Ovary (tissue), 9 donors: ENCODE results near the gene ARVCF. TPM values are rescaled to one million over a fixed set of nuclear protein-coding genes. Genes with fewer than 3 reads are reported as not detected.

Experiments used
- DNase-seq, 5 donors: peaks; one replicate each; pipeline ENCODE4 v3.0.0-alpha.2; 2019 to 2020
- H3K27ac ChIP-seq, 2 donors: fragments of 200-600 bp; one replicate each; pipeline versions ENCODE4 v1.5.1 to v1.8.0; 2019 to 2022
- H3K27me3 ChIP-seq: fragments of 200-600 bp; one replicate; pipeline ENCODE4 v1.8.0; 2022
- H3K36me3 ChIP-seq: fragments of 200-600 bp; sonication (generic); one replicate; pipeline ENCODE4 v1.5.1; 2019
- H3K4me1 ChIP-seq: one replicate; pipeline ENCODE4 v1.8.1; 2013; ENCODE audit warnings: mild to moderate bottlenecking, moderate library complexity; ENCODE audit not compliant: insufficient read depth
- H3K4me3 ChIP-seq: fragments of 200-600 bp; sonication (generic); one replicate; pipeline ENCODE4 v1.5.1; 2017
- H3K9me3 ChIP-seq, 2 donors: fragments of 200-600 bp in 1 of 2; sonication (generic) in 1 of 2; one replicate each; pipeline versions ENCODE4 v1.5.1 to v1.8.1; 2013 to 2019; ENCODE audit warnings: mild to moderate bottlenecking in 1 of 2, moderate library complexity in 1 of 2
- CTCF ChIP-seq, 3 donors: fragments of 450-650 bp in 2 of 3; fragments of 200-600 bp in 1 of 3; IDR thresholded peaks; one replicate each; pipeline versions ENCODE4 v1.5.1 to v1.8.0; 2016 to 2022; ENCODE audit warnings: antibody characterized with exemption in 3 of 3, mild to moderate bottlenecking in 1 of 3
- EP300 ChIP-seq: sonication (generic); formaldehyde crosslinking; IDR thresholded peaks from one replicate; pipeline ENCODE4 v1.6.1; 2017; ENCODE audit warnings: antibody characterized with exemption
- POLR2A ChIP-seq: fragments of 450-650 bp; IDR thresholded peaks from one replicate; pipeline ENCODE4 v1.6.1; 2017; ENCODE audit warnings: antibody characterized with exemption, mild to moderate bottlenecking, moderate library complexity
- WGBS, 3 donors: extraction: QIAGEN DNeasy Blood & Tissue Kit in 1 of 3; methylation state at CpG; one replicate each; pipeline versions ENCODE4 v1.1.5 to v1.1.7; 2013 to 2017; 5-methylcytosine and 5-hydroxymethylcytosine counted together
- intact Hi-C, 4 donors: fragments of 100-400 bp; cut with DNase I; formaldehyde crosslinking; loops; one replicate each; pipeline versions ENCODE4 v1.11.0 to v1.15.1; 2022 to 2023
- polyA plus RNA-seq, 2 donors: library from polyadenylated mRNA; stranded (reverse); fragments of 200-250 nt in 1 of 2; fragments of 350-450 nt in 1 of 2; fragmentation: Illumina TruSeq in 1 of 2; extraction: RNeasy Lipid Tissue Mini Kit (QIAGEN cat#74804) in 1 of 2; gene quantifications; one replicate each; pipeline ENCODE4 v1.2.3, GENCODE V29; 2013 to 2014
- total RNA-seq, 7 donors: library from RNA; depleted of rRNA in 2 of 7; stranded (reverse); fragments of >200 nt in 2 of 7; fragmentation: NEBNext Ultra II Directional in 3 of 7; extraction: Animal tissue kit (Norgen Biotek cat#: 25700) in 3 of 7; gene quantifications; one replicate each; pipeline versions ENCODE4 v1.1.0 to v1.2.4, GENCODE V29; 2016 to 2023
- donor health status: DM: no; HTN: no; CAD: no; lungs with moderate emphysema.
- donor health status: DM: no; HTN: no; CAD: no.
- donor health status: Bipolar disorder and iron deficiency.
- donor health status: DM: yes; HTN: yes; CAD: no.
- donor health status: DM: no; HTN: no; CAD: no.
- donor health status: DM: yes; HTN: yes; CAD: no.

Gene ARVCF
- total and polyA plus RNA-seq, 9 donors: 0.42 to 23.8 (median 14.0) TPM

DNA sequence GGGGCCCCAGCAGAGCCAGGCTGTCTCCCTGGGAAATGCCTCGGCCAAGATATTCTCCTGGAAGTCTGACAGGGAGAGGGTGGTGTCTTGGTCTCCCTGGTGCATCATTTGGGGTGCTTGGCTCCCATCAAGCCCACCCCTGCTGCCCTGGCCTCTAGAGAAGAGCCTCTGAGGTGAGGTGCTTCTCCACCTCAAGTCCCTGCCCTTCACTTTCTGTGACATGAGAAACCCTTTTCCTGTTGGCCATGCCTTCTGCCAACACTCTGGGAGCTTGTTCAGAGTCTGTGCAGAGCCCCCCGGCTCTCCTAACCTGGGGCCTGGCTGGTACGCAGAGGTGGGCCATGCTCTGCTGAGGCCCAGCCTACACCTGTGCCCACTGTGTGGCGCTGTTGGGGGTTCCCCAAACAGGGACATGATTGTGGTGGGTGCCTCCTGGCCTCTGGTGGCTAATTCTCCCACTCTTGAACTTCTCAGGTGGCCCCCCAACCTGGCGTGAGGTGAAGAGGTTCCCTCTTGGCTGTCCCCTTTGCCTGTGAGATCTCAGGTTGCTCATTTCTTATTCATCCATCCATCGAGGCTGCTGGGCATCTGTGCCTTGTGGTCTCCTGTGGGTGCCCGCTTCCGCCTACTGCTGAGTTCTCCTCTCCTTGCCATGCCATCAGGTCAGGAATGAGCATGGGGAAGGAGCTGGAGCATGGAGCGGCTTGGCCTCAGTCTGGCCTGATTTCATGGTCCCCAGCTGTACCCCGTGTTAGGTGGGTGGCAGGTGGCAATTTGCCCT, 44.3 kb upstream of the ARVCF start:
- TF ChIP-seq EP300: no peak
- no peak for TF ChIP-seq CTCF (IDR thresholded peaks at IDR 0.05)
- TF ChIP-seq POLR2A: no peak

GRCh38 chr22:20058989-20059770, 42.6 kb upstream of the ARVCF start:
- Histone ChIP-seq H3K4me1 (no peaks in the 10 kb centered on the region), H3K36me3 (no peaks in the 10 kb centered on the region), H3K27me3 (no peaks in the 10 kb centered on the region), H3K27ac (no peak overlapping the region), H3K9me3 (no peaks in the 10 kb centered on the region), H3K4me3 (no peak overlapping the region)
- intact Hi-C loops: no loop called here
- WGBS, 3 donors: 35 to 42% (median 35%) methylated on average over 10 of the region's 10 CpGs
- no peak for DNase-seq
- TF ChIP-seq CTCF (IDR thresholded peaks at IDR 0.05) (no peak), EP300 (no peak), POLR2A (no peak)

More for the DNA sequence above, 44.3 kb upstream of the ARVCF start:
- intact Hi-C loops: no loop called here
- Histone ChIP-seq H3K36me3 (no peaks in the 10 kb centered on the region), H3K9me3 (no peaks in the 10 kb centered on the region), H3K27ac (no peak overlapping the region), H3K27me3 (no peaks in the 10 kb centered on the region), H3K4me3 (no peak overlapping the region), H3K4me1 (no peaks in the 10 kb centered on the region)
- 91 to 93% (median 92%) methylated on average over 10 of the region's 10 CpGs for WGBS, 3 donors
- DNase-seq: no peak

GRCh38 chr22:20057596-20058268, 41.1 kb upstream of the ARVCF start:
- no peaks in the 10 kb centered on the region for H3K36me3 ChIP-seq
- DNase-seq: no peak
- intact Hi-C loops: no loop called here
- H3K27me3 ChIP-seq: no peaks in the 10 kb centered on the region
- H3K9me3 ChIP-seq: no peaks in the 10 kb centered on the region
- no peak for TF ChIP-seq POLR2A
- no peak for TF ChIP-seq EP300
- TF ChIP-seq CTCF (IDR thresholded peaks at IDR 0.05): no peak
- no peaks in the 10 kb centered on the region for H3K4me1 ChIP-seq
- H3K4me3 ChIP-seq: no peak overlapping the region
- 96 to 98% (median 97%) methylated on average over 13 of the region's 13 CpGs for WGBS, 3 donors
- no peak overlapping the region for H3K27ac ChIP-seq

- H3K4me1 ChIP-seq: no peaks in the 10 kb centered on the region
- WGBS, 3 donors: 89 to 97% (median 89%) methylated on average over 15 to 16 of the region's 16 CpGs
- no peaks in the 10 kb centered on the region for H3K36me3 ChIP-seq
- intact Hi-C loops: no loop called here
- no peak overlapping the region for H3K27ac ChIP-seq
- no peak overlapping the region for H3K4me3 ChIP-seq
- DNase-seq: no peak
- TF ChIP-seq POLR2A (no peak), EP300 (no peak), CTCF (IDR thresholded peaks at IDR 0.05) (no peak)
- H3K27me3 ChIP-seq: no peaks in the 10 kb centered on the region
- H3K9me3 ChIP-seq: no peaks in the 10 kb centered on the region
Observed at GRCh38 chr22:20056696-20057386, 40.2 kb upstream of the ARVCF start.
